DOHH2 (cell line): ENCODE data around the gene MTARC2.

Experiments
- H3F3A ChIP-seq: fragments of 200-600 bp; sonication (generic), shearing (Covaris generic); 2 replicates; pipeline ENCODE4 v1.6.0; 2016; ENCODE audit warnings: antibody characterized with exemption, mild to moderate bottlenecking; ENCODE audit not compliant: control insufficient read depth, insufficient read depth
- H3K27ac ChIP-seq: fragments of 200-600 bp; sonication (generic); 2 replicates; pipeline ENCODE4 v1.5.1; 2014; ENCODE audit warnings: low read depth, mild to moderate bottlenecking, low read length, moderate library complexity
- H3K27me3 ChIP-seq: fragments of 200-600 bp; sonication (generic); 2 replicates; pipeline ENCODE4 v1.6.1; 2014; ENCODE audit warnings: mild to moderate bottlenecking, low read length, mixed read lengths; ENCODE audit not compliant: control insufficient read depth
- H3K36me3 ChIP-seq: fragments of 200-600 bp; sonication (generic); 2 replicates; pipeline ENCODE4 v1.6.1; 2014; ENCODE audit warnings: mild to moderate bottlenecking, low read length, moderate library complexity, mixed read lengths; ENCODE audit not compliant: control insufficient read depth
- H3K4me1 ChIP-seq: fragments of 200-600 bp; sonication (generic); 2 replicates; pipeline ENCODE4 v1.6.1; 2014; ENCODE audit warnings: mild to moderate bottlenecking, low read length, mixed read lengths; ENCODE audit not compliant: control insufficient read depth
- H3K4me2 ChIP-seq: fragments of 200-600 bp; sonication (generic); 2 replicates; pipeline ENCODE4 v1.6.0; 2014; ENCODE audit warnings: mild to moderate bottlenecking, low read length, moderate library complexity
- H3K4me3 ChIP-seq: fragments of 200-600 bp; sonication (generic); 2 replicates; pipeline ENCODE4 v1.5.1; 2014; ENCODE audit warnings: mild to moderate bottlenecking, low read length, mixed read lengths
- H3K79me2 ChIP-seq: fragments of 200-600 bp; sonication (generic); 2 replicates; pipeline ENCODE4 v1.6.1; 2014; ENCODE audit warnings: mild to moderate bottlenecking, low read length, mixed read lengths; ENCODE audit not compliant: control insufficient read depth
- H3K9me2 ChIP-seq: fragments of 200-600 bp; sonication (generic); replicated peaks from 2 replicates; pipeline ENCODE4 v1.6.1; 2014; ENCODE audit warnings: mild to moderate bottlenecking, low read length, mixed read lengths; ENCODE audit not compliant: control insufficient read depth
- H3K9me3 ChIP-seq: fragments of 200-600 bp; sonication (generic); 2 replicates; pipeline ENCODE4 v1.6.1; 2014; ENCODE audit warnings: antibody characterized with exemption, low read length, mixed read lengths; ENCODE audit not compliant: control insufficient read depth, insufficient read depth
- H4K20me1 ChIP-seq: fragments of 200-600 bp; sonication (generic); 2 replicates; pipeline ENCODE4 v1.6.0; 2014; ENCODE audit warnings: low read depth, mild to moderate bottlenecking, antibody characterized with exemption, low read length, moderate library complexity; ENCODE audit not compliant: control insufficient read depth, insufficient read depth
- CTCF ChIP-seq: fragments of 200-600 bp; sonication (generic); IDR thresholded peaks from one replicate; pipeline ENCODE4 v1.5.1; 2014; ENCODE audit warnings: antibody characterized with exemption, mild to moderate bottlenecking, low read depth, low read length; ENCODE audit not compliant: poor library complexity, severe bottlenecking
- EZH2phosphoT487 ChIP-seq: fragments of 200-600 bp; sonication (generic); IDR thresholded peaks from 2 replicates; pipeline ENCODE4 v1.6.1; 2017; ENCODE audit warnings: borderline replicate concordance, mild to moderate bottlenecking, antibody characterized with exemption, low read length, moderate library complexity, mixed read lengths

The MTARC2 gene

GRCh38 chr1:220703305-220703704 is 44.8 kb upstream of the MTARC2 start:
- Histone ChIP-seq H3K27ac (no peak overlapping the region), H3K4me2 (no peak overlapping the region), H3K9me2 (no peaks in the 10 kb centered on the region), H3K4me1 (no peaks in the 10 kb centered on the region), H3K36me3 (no peaks in the 10 kb centered on the region), H3F3A (no peaks in the 10 kb centered on the region), H3K9me3 (no peaks in the 10 kb centered on the region), H3K4me3 (no peak overlapping the region), H3K79me2 (no peaks in the 10 kb centered on the region), H3K27me3 (peaks cover 8% of the 10 kb centered on the region), H4K20me1 (no peaks in the 10 kb centered on the region)
- TF ChIP-seq EZH2phosphoT487 (no peak), CTCF (no peak)

- Histone ChIP-seq H3F3A (no peaks in the 10 kb centered on the region), H3K9me3 (no peaks in the 10 kb centered on the region), H3K27me3 (peaks cover 8% of the 10 kb centered on the region), H3K4me1 (peaks cover 6% of the 10 kb centered on the region), H3K4me3 (no peak overlapping the region), H4K20me1 (no peaks in the 10 kb centered on the region), H3K27ac (no peak overlapping the region), H3K9me2 (no peaks in the 10 kb centered on the region), H3K4me2 (no peak overlapping the region), H3K36me3 (no peaks in the 10 kb centered on the region), H3K79me2 (no peaks in the 10 kb centered on the region)
- no peak for TF ChIP-seq CTCF
- TF ChIP-seq EZH2phosphoT487, result no peak
Observed at GRCh38 chr1:220705782-220706181, 42.3 kb upstream of the MTARC2 start.

GRCh38 chr1:220706480-220706879 is 41.6 kb upstream of the MTARC2 start:
- H3K4me1 ChIP-seq, result peaks cover 12% of the 10 kb centered on the region
- no peaks in the 10 kb centered on the region for H3K9me2 ChIP-seq
- H3K4me3 ChIP-seq, result no peak overlapping the region
- TF ChIP-seq CTCF, result no peak
- no peak for TF ChIP-seq EZH2phosphoT487
- no peak overlapping the region for H3K27ac ChIP-seq
- no peaks in the 10 kb centered on the region for H3K79me2 ChIP-seq
- H4K20me1 ChIP-seq, result no peaks in the 10 kb centered on the region
- H3K36me3 ChIP-seq, result no peaks in the 10 kb centered on the region
- peaks cover 8% of the 10 kb centered on the region for H3K27me3 ChIP-seq
- no peaks in the 10 kb centered on the region for H3F3A ChIP-seq
- H3K4me2 ChIP-seq, result no peak overlapping the region
- no peaks in the 10 kb centered on the region for H3K9me3 ChIP-seq

GRCh38 chr1:220707160-220707559 is 41.0 kb upstream of the MTARC2 start:
- Histone ChIP-seq H3F3A (no peaks in the 10 kb centered on the region), H3K27me3 (peaks cover 2% of the 10 kb centered on the region), H3K4me3 (no peak overlapping the region), H3K36me3 (no peaks in the 10 kb centered on the region), H4K20me1 (no peaks in the 10 kb centered on the region), H3K9me3 (no peaks in the 10 kb centered on the region), H3K27ac (no peak overlapping the region), H3K4me1 (peaks cover 15% of the 10 kb centered on the region), H3K9me2 (no peaks in the 10 kb centered on the region), H3K4me2 (no peak overlapping the region), H3K79me2 (no peaks in the 10 kb centered on the region)
- TF ChIP-seq CTCF (no peak), EZH2phosphoT487 (no peak)
